NCI-H345 treated with DMSO at 0.1 percent for 48 hours (cell line): ENCODE results near the gene ABHD8.

Experiments used
- DNase-seq: peaks from one replicate; lab custom pipeline; 2025; ENCODE audit not compliant: unreplicated experiment; lab: John Stamatoyannopoulos, UW

Gene ABHD8, protein sequence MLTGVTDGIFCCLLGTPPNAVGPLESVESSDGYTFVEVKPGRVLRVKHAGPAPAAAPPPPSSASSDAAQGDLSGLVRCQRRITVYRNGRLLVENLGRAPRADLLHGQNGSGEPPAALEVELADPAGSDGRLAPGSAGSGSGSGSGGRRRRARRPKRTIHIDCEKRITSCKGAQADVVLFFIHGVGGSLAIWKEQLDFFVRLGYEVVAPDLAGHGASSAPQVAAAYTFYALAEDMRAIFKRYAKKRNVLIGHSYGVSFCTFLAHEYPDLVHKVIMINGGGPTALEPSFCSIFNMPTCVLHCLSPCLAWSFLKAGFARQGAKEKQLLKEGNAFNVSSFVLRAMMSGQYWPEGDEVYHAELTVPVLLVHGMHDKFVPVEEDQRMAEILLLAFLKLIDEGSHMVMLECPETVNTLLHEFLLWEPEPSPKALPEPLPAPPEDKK

GRCh38 chr19:17303167-17303939, at the start of gene ABHD8:
ABHD8 (minus strand) TSS chr19:17303425; CDS start chr19:17301616, 1,809 bp downstream.
- peak; percentile 83 for DNase-seq

DNA sequence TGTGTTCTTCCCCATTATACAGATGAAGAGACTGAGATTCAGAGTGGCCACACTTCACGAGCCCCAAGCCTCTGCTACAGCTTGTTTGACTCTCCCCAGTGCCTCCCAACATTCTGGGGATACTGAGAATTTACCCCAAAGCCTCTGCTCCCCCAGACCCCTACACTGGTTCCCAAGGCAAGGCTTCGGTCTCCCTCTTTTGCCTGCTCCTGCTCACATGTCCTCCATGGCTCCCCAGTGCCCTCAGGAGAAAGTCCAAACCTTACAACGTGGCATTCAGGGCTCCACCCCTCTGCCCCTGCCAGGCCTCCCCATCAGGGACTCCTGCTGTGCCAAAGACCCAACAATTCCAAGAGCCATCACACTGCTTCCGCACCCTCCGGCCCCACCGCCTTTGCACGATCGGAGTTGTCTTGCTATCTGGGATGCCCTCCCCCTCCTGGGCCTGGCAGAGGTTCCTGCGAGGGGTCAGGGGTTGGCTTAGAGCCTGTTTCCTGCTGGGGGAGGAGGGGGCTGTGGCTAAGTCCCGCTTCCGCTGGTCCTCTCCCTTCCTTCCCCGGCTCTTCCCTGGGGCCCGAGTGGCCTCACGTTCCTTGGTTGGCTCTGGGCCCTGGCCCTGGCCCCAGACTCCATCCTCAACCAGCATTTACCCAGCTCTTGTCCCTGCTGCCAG, 49.5 kb upstream of the ABHD8 start:
- no peak for DNase-seq

GRCh38 chr19:17351815-17352435, 48.7 kb upstream of the ABHD8 start:
- DNase-seq = no peak

GRCh38 chr19:17348700-17349099, 45.5 kb upstream of the ABHD8 start:
- no peak for DNase-seq

GRCh38 chr19:17347877-17348276, 44.7 kb upstream of the ABHD8 start:
- DNase-seq = no peak

DNA sequence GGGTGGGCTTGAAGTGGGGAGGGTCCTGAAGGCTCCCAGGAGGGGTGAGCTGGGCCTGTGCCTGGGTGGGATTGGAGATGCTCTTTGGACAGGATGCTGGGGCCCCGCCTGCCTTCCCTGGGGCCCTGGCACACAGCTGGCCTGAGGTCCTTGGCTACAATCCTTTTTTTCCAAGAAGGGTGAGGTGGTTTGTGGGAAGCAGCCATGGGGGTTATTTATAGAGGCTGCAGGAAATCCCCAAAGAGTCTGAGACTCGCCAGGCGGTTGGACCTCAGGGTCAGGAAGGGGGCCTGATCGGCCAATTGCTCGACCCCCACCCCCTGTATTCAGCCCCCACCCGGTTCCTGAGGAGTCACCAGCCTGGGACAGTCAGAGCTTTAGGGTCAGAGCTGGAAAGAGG, 44.1 kb upstream of the ABHD8 start:
- no peak for DNase-seq

DNA sequence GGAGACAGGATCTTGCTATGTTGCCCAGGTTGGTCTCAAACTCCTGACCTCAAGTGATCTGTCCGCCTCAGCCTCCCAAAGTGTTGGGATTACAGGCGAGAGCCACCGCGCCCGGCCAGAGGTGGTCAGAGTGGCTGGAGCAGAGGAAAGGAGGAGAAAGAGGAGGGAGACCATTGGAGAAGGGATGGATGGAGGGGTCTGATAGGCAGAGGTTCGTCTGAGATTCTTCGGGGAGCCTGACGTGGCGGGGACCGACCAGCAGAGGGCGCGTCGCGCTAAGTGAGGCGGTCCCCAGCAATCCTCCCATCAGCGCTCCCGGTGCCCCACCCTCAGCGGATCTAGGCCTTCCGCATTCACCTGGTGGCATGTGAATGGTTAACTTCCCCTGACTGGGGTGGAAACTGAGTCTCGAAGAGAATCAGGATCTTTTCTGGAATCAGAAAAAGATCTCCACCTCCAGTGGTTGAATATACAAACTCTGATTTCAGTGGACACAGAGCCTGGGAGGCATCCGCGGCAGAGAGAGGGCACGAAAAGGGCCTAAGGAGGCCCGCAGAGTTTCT, 43.0 kb upstream of the ABHD8 start:
- peak; percentile 1 for DNase-seq

DNA sequence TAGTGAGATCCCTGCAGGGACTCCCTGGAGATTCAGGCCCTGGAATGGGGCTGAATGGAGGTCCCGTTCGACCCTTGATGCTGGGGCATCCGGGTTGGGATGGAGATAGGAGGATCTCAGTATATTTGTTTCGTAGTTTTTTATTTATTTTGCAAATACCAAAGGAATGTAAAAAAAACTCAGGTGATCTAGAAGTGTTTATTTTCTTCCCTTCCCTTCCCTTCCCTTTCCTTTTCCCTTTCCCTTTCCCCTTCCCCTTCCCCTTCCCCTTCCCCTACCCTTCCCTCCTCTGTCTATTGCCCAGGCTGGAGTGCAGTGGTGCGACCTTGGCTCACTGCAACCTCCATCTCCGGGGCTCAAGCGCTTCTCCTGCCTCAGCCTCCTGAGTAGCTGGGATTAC, 38.6 kb upstream of the ABHD8 start:
- DNase-seq = no peak

DNA sequence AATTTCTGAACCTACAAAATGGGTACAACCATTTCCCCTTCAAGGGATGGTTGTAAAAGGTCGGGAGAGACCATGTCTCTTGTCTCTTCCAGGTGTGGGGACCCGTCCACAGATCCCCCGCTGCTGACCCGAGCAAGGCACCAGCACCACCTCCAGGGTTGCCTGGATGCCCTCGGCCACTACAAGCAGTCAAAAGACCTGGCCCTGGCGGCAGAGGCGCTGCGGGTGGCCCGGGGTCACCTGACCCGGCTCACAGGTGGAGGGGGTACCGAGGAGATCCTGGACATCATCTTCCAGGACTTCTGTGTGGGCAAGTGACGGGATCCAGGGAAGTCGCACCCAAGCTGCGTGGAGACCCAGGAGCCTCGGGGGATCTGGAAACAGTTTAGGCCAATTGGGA, 38.2 kb upstream of the ABHD8 start:
- no peak for DNase-seq

GRCh38 chr19:17340871-17341357, 37.7 kb upstream of the ABHD8 start:
- DNase-seq = no peak

- DNase-seq = no peak
These were observed 37.2 kb upstream of the ABHD8 start for GRCh38 chr19:17340302-17340870.

DNA sequence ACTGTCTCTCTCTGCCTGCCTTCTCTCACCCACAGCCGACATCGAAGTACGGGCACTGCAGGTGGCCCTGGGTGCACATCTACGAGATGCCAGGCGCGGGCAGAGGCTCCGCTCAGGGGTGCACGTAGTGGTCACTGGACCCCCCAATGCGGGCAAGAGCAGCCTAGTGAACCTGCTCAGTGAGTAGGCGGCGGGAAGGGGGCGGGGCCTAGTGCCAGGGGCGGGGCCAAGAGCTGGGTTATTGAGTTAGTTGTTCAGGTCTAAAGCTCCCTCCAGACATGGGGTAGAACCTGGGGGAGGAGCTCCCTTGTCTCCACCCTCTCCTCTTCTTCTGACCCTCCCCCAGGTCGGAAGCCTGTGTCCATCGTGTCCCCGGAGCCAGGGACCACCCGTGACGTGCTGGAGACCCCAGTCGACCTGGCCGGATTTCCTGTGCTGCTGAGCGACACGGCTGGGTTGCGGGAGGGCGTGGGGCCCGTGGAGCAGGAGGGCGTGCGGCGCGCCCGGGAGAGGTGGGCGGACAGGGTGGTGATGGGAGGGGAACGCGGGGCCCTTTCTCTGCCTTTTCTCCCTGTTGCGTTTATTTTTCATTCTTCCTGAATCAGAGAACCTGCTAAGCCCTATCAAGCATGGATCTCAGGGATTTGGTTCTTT, 36.0 kb upstream of the ABHD8 start:
- DNase-seq = no peak

- no peak for DNase-seq
These were observed 35.3 kb upstream of the ABHD8 start for GRCh38 chr19:17338433-17339078.

- DNase-seq = no peak
These were observed 34.6 kb upstream of the ABHD8 start for GRCh38 chr19:17337675-17338432.

GRCh38 chr19:17336872-17337674, 33.8 kb upstream of the ABHD8 start, which contains the start of gene GTPBP3:
GTPBP3 (plus strand) TSS chr19:17337553; CDS start chr19:17337612, 59 bp downstream.
- DNase-seq = peak; percentile 89

DNA sequence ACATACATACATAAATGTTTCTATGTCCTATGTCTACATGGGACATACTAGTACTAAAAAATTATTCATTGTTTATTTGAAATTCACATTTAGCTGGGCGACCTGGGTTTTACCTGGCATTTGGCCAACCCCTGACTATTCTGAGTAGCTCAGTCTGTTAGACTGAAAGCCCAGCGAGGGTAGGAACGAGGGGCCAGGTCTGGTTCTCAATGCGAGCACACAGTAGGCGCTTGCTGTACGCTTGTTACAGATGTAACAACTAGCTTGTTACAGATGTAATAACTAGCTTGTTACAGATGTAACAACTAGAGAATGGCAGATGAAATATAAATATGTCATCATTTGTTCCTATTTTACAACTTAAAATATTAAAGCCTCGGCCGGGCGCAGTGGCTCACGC, 32.4 kb upstream of the ABHD8 start:
- no peak for DNase-seq
